HepG2 (cell line): ENCODE measurements around the gene PSMD3. TPM values are rescaled to one million over a fixed set of nuclear protein-coding genes. Genes with fewer than 3 reads are reported as not detected.

ENCODE experiments used
- DNMT3B ChIP-seq: conservative IDR thresholded peaks from 2 replicates; pipeline ENCODE4 v1.6.1; 2016; ENCODE audit warnings: missing biosample characterization, control low read depth
- GTF3A ChIP-seq: sonication (generic); formaldehyde crosslinking; conservative IDR thresholded peaks from 2 replicates; pipeline ENCODE4 v1.4.0; 2020; ENCODE audit warnings: mild to moderate bottlenecking, missing genetic modification reagents
- HCFC1 ChIP-seq: fragments of 150-350 bp; IDR thresholded peaks from 2 replicates; pipeline ENCODE4 v1.6.1; 2014; ENCODE audit warnings: low read depth, low read length
- ISL2 ChIP-seq: sonication (generic); formaldehyde crosslinking; IDR thresholded peaks from 2 replicates; pipeline ENCODE4 v1.5.0; 2020; ENCODE audit warnings: missing genetic modification reagents
- MIER3 ChIP-seq: IDR thresholded peaks from 2 replicates; pipeline ENCODE4 v1.6.1; 2016; ENCODE audit warnings: missing compliant biosample characterization, borderline replicate concordance
- PCBP2 ChIP-seq: fragments of 200-400 bp; formaldehyde crosslinking; optimal IDR thresholded peaks from 2 replicates; pipeline ENCODE3; 2018; ENCODE audit warnings: low read length, low read depth; ENCODE audit not compliant: poor library complexity, severe bottlenecking
- SCMH1 ChIP-seq: sonication (generic); formaldehyde crosslinking; IDR thresholded peaks from 2 replicates; pipeline ENCODE4 v1.9.0; 2021; ENCODE audit warnings: missing genetic modification reagents, mild to moderate bottlenecking, borderline replicate concordance
- ZNF720 ChIP-seq: sonication (generic); formaldehyde crosslinking; IDR thresholded peaks from 2 replicates; pipeline ENCODE4 v1.4.0; 2020; ENCODE audit warnings: missing genetic modification reagents
- ZNF780A ChIP-seq: sonication (generic); formaldehyde crosslinking; IDR thresholded peaks from 2 replicates; pipeline ENCODE4 v1.8.0; 2022; ENCODE audit warnings: mild to moderate bottlenecking, missing genetic modification reagents, moderate library complexity
- ZNF883 ChIP-seq: sonication (generic); formaldehyde crosslinking; IDR thresholded peaks from 2 replicates; pipeline ENCODE4 v1.5.1; 2020; ENCODE audit warnings: mild to moderate bottlenecking, missing genetic modification reagents; ENCODE audit errors: not compliant biosample characterization
- ZSCAN12 ChIP-seq: sonication (generic); formaldehyde crosslinking; IDR thresholded peaks from 2 replicates; pipeline ENCODE4 v1.9.0; 2021; ENCODE audit warnings: mild to moderate bottlenecking, missing genetic modification reagents
- polyA plus RNA-seq, 8 experiments: library from polyadenylated mRNA; depleted of rRNA in 3 of 8; stranded (reverse) in 7 of 8; unstranded in 1 of 8; fragments of >200 nt; fragmentation: Illumina TruSeq in 4 of 8; extraction: Trizol in 4 of 8; gene quantifications; 2 replicates each; pipeline versions ENCODE4 v1.2.1 to v1.2.3, GENCODE V29; 2011 to 2016; ENCODE audit warnings: low read depth in 4 of 8, missing spikeins in 1 of 8, mixed read lengths in 1 of 8; ENCODE audit not compliant: insufficient read depth in 1 of 8
- total RNA-seq, 5 experiments: library from RNA; depleted of rRNA; stranded (reverse); fragments of >200 nt; fragmentation: Illumina TruSeq; extraction: Trizol; gene quantifications; 2 replicates each; pipeline ENCODE4 v1.2.3, GENCODE V29; 2016; ENCODE audit warnings: low read depth in 1 of 5
- TF ChIP-seq, protein P1 (sequence below): sonication (generic); formaldehyde crosslinking; IDR thresholded peaks from 2 replicates; pipeline ENCODE4 v1.4.0; 2020; ENCODE audit warnings: missing genetic modification reagents, mild to moderate bottlenecking, borderline replicate concordance
- TF ChIP-seq, protein P2 (sequence below): sonication (generic); formaldehyde crosslinking; IDR thresholded peaks from 2 replicates; pipeline ENCODE4 v1.5.0; 2020; ENCODE audit warnings: mild to moderate bottlenecking, missing genetic modification reagents, borderline replicate concordance
- TF ChIP-seq, protein P3 (sequence below): sonication (generic); formaldehyde crosslinking; IDR thresholded peaks from 2 replicates; pipeline ENCODE4 v1.9.0; 2021; ENCODE audit warnings: missing genetic modification reagents, mild to moderate bottlenecking, borderline replicate concordance
- TF ChIP-seq, protein P4 (sequence below): IDR thresholded peaks from 2 replicates; pipeline ENCODE4 v1.6.1; 2016; ENCODE audit warnings: low read depth
- TF ChIP-seq, protein P5 (sequence below): IDR thresholded peaks from 2 replicates; pipeline ENCODE4 v1.6.1; 2016; ENCODE audit warnings: mild to moderate bottlenecking, missing biosample characterization, missing genetic modification reagents
- TF ChIP-seq, protein P6 (sequence below): sonication (generic); formaldehyde crosslinking; IDR thresholded peaks from 2 replicates; pipeline ENCODE4 v1.4.0; 2020; ENCODE audit warnings: missing genetic modification reagents

PSMD3 gene
- total and polyA plus RNA-seq, 2 of the 13 experiments (the other 11 are each of a cell fraction or from before 2014, with no cell fraction given): 97.4 to 146 TPM

DNA sequence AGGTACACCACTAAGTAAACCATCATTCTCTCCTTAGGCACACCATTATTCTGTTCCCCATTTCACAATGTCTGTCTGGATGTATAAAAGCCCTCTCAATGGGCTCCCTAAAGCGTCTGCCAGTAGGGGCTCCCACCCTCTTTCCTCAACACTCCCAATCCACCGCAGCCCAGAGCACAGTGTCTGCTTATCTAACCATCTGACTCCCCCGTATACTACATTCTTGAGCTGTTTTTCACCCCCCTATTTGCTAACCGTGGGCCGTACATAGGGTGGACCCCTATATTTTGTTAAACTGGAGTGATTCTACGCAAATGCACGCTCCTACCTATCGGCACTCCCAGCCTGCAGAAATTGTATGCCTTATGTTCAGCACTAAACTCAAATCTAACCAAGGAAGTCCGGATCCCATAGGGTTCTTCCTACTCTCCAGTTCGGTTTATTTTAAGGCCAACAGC, 685 bp upstream of the PSMD3 start (continued):
- TF ChIP-seq ZNF883 (CRISPR knock-in tag): no peak
- TF ChIP-seq GTF3A: no peak
- no peak for TF ChIP-seq DNMT3B (CRISPR knock-in tag)
- TF ChIP-seq, protein P1, sequence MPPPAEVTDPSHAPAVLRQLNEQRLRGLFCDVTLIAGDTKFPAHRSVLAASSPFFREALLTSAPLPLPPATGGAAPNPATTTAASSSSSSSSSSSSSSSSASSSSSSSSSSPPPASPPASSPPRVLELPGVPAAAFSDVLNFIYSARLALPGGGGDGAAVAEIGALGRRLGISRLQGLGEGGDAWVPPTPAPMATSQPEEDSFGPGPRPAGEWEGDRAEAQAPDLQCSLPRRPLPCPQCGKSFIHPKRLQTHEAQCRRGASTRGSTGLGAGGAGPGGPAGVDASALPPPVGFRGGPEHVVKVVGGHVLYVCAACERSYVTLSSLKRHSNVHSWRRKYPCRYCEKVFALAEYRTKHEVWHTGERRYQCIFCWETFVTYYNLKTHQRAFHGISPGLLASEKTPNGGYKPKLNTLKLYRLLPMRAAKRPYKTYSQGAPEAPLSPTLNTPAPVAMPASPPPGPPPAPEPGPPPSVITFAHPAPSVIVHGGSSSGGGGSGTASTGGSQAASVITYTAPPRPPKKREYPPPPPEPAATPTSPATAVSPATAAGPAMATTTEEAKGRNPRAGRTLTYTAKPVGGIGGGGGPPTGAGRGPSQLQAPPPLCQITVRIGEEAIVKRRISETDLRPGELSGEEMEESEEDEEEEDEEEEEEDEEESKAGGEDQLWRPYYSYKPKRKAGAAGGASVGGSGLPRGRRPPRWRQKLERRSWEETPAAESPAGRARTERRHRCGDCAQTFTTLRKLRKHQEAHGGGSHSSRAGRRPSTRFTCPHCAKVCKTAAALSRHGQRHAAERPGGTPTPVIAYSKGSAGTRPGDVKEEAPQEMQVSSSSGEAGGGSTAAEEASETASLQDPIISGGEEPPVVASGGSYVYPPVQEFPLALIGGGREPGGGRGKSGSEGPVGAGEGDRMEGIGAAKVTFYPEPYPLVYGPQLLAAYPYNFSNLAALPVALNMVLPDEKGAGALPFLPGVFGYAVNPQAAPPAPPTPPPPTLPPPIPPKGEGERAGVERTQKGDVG (CRISPR knock-in tag): no peak
- TF ChIP-seq, protein P2, sequence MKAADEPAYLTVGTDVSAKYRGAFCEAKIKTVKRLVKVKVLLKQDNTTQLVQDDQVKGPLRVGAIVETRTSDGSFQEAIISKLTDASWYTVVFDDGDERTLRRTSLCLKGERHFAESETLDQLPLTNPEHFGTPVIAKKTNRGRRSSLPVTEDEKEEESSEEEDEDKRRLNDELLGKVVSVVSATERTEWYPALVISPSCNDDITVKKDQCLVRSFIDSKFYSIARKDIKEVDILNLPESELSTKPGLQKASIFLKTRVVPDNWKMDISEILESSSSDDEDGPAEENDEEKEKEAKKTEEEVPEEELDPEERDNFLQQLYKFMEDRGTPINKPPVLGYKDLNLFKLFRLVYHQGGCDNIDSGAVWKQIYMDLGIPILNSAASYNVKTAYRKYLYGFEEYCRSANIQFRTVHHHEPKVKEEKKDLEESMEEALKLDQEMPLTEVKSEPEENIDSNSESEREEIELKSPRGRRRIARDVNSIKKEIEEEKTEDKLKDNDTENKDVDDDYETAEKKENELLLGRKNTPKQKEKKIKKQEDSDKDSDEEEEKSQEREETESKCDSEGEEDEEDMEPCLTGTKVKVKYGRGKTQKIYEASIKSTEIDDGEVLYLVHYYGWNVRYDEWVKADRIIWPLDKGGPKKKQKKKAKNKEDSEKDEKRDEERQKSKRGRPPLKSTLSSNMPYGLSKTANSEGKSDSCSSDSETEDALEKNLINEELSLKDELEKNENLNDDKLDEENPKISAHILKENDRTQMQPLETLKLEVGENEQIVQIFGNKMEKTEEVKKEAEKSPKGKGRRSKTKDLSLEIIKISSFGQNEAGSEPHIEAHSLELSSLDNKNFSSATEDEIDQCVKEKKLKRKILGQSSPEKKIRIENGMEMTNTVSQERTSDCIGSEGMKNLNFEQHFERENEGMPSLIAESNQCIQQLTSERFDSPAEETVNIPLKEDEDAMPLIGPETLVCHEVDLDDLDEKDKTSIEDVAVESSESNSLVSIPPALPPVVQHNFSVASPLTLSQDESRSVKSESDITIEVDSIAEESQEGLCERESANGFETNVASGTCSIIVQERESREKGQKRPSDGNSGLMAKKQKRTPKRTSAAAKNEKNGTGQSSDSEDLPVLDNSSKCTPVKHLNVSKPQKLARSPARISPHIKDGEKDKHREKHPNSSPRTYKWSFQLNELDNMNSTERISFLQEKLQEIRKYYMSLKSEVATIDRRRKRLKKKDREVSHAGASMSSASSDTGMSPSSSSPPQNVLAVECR: no peak
- TF ChIP-seq HCFC1: no peak
- TF ChIP-seq, protein P3, sequence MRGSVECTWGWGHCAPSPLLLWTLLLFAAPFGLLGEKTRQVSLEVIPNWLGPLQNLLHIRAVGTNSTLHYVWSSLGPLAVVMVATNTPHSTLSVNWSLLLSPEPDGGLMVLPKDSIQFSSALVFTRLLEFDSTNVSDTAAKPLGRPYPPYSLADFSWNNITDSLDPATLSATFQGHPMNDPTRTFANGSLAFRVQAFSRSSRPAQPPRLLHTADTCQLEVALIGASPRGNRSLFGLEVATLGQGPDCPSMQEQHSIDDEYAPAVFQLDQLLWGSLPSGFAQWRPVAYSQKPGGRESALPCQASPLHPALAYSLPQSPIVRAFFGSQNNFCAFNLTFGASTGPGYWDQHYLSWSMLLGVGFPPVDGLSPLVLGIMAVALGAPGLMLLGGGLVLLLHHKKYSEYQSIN (CRISPR knock-in tag): no peak
- TF ChIP-seq ISL2 (CRISPR knock-in tag): no peak
- no peak for TF ChIP-seq PCBP2
- TF ChIP-seq ZSCAN12 (CRISPR knock-in tag): no peak
- TF ChIP-seq, protein P4, sequence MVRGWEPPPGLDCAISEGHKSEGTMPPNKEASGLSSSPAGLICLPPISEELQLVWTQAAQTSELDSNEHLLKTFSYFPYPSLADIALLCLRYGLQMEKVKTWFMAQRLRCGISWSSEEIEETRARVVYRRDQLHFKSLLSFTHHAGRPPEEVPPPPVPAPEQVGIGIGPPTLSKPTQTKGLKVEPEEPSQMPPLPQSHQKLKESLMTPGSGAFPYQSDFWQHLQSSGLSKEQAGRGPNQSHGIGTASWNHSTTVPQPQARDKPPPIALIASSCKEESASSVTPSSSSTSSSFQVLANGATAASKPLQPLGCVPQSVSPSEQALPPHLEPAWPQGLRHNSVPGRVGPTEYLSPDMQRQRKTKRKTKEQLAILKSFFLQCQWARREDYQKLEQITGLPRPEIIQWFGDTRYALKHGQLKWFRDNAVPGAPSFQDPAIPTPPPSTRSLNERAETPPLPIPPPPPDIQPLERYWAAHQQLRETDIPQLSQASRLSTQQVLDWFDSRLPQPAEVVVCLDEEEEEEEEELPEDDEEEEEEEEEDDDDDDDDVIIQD (CRISPR knock-in tag): no peak
- TF ChIP-seq MIER3 (CRISPR knock-in tag): no peak
- TF ChIP-seq ZNF780A: no peak
- TF ChIP-seq, protein P5, sequence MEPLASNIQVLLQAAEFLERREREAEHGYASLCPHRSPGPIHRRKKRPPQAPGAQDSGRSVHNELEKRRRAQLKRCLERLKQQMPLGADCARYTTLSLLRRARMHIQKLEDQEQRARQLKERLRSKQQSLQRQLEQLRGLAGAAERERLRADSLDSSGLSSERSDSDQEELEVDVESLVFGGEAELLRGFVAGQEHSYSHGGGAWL (CRISPR knock-in tag): no peak
- TF ChIP-seq ZNF720: no peak
- no peak for TF ChIP-seq SCMH1 (CRISPR knock-in tag)
- TF ChIP-seq, protein P6, sequence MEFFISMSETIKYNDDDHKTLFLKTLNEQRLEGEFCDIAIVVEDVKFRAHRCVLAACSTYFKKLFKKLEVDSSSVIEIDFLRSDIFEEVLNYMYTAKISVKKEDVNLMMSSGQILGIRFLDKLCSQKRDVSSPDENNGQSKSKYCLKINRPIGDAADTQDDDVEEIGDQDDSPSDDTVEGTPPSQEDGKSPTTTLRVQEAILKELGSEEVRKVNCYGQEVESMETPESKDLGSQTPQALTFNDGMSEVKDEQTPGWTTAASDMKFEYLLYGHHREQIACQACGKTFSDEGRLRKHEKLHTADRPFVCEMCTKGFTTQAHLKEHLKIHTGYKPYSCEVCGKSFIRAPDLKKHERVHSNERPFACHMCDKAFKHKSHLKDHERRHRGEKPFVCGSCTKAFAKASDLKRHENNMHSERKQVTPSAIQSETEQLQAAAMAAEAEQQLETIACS: no peak
